CD4-positive, alpha-beta T cell (primary cell): ENCODE data around the gene FBXL20. TPM values are rescaled to one million over a fixed set of nuclear protein-coding genes. Genes with fewer than 3 reads are reported as not detected.

Experiments
- ATAC-seq: fragments of 200-7000 bp; cut with Tn5 transposase; one replicate; pipeline ENCODE4 v1.10.0; 2022; ENCODE audit warnings: mild to moderate bottlenecking; ENCODE audit not compliant: poor library complexity
- CTCF ChIA-PET: fragments of 350-600 bp; sonication (Branson Sonifier 250); formaldehyde crosslinking; loops from one replicate; lab custom pipeline; 2021; ENCODE audit warnings: antibody characterized with exemption, inconsistent platforms; lab: Charles Lee
- POLR2A ChIA-PET: fragments of 350-600 bp; sonication (Branson Sonifier 250); formaldehyde crosslinking; loops from one replicate; lab custom pipeline; 2021; ENCODE audit warnings: antibody characterized with exemption, inconsistent platforms; lab: Charles Lee
- DNase-seq, 14 experiments: peaks; one replicate each; pipeline ENCODE4 v3.0.0-alpha.2; 2013 to 2020; ENCODE audit warnings: mixed read lengths in 2 of 14
- H3K27ac ChIP-seq, 2 donors: one replicate each; pipeline versions ENCODE4 v1.5.1 to v1.7.0; 2013; ENCODE audit warnings: low read length in 2 of 2, low read depth in 1 of 2, mild to moderate bottlenecking in 1 of 2
- H3K27me3 ChIP-seq, 2 experiments: 1 replicate in 1 of 2; 2 replicates in 1 of 2; pipeline versions ENCODE4 v1.6.1 to v1.7.0; 2013; ENCODE audit warnings: low read length in 2 of 2, control low read depth in 1 of 2, mild to moderate bottlenecking in 1 of 2, moderate library complexity in 1 of 2; ENCODE audit not compliant: insufficient read depth in 2 of 2, control insufficient read depth in 1 of 2
- H3K36me3 ChIP-seq: one replicate; pipeline ENCODE4 v1.6.1; 2013; ENCODE audit warnings: low read length, control low read depth; ENCODE audit not compliant: insufficient read depth
- H3K4me1 ChIP-seq: one replicate; pipeline ENCODE4 v1.6.1; 2013; ENCODE audit warnings: low read length, control low read depth; ENCODE audit not compliant: insufficient read depth
- H3K4me3 ChIP-seq: one replicate; pipeline ENCODE4 v1.5.1; 2013; ENCODE audit warnings: mild to moderate bottlenecking, low read length, moderate library complexity
- H3K9me3 ChIP-seq, 2 experiments: 1 replicate in 1 of 2; 2 replicates in 1 of 2; pipeline versions ENCODE4 v1.6.1 to v1.7.0; 2013; ENCODE audit warnings: low read length in 2 of 2, mild to moderate bottlenecking in 2 of 2, control low read depth in 1 of 2, moderate library complexity in 1 of 2; ENCODE audit not compliant: control insufficient read depth in 1 of 2, insufficient read depth in 1 of 2
- H3K27ac Mint-ChIP-seq: one replicate; pipeline ENCODE4 v1.8.0; 2020; ENCODE audit warnings: mixed read lengths
- H3K27me3 Mint-ChIP-seq: one replicate; pipeline ENCODE4 v1.8.0; 2021; ENCODE audit warnings: mixed read lengths
- H3K36me3 Mint-ChIP-seq: one replicate; pipeline ENCODE4 v1.8.0; 2021; ENCODE audit warnings: low read depth, mixed read lengths
- H3K4me1 Mint-ChIP-seq: one replicate; pipeline ENCODE4 v1.8.0; 2021; ENCODE audit warnings: low read depth, mixed read lengths
- H3K4me3 Mint-ChIP-seq: one replicate; pipeline ENCODE4 v1.8.0; 2020; ENCODE audit warnings: mild to moderate bottlenecking, mixed read lengths
- H3K9me3 Mint-ChIP-seq: one replicate; pipeline ENCODE4 v1.8.0; 2020; ENCODE audit warnings: mixed read lengths
- CTCF ChIP-seq: fragments of 200-600 bp; IDR thresholded peaks from one replicate; pipeline ENCODE4 v1.8.0; 2022; ENCODE audit warnings: antibody characterized with exemption, mild to moderate bottlenecking
- intact Hi-C, 2 experiments: fragments of 100-400 bp; cut with DNase I in 1 of 2; cut with micrococcal nuclease in 1 of 2; formaldehyde crosslinking; loops; one replicate each; pipeline versions ENCODE4 v1.15.1 to v1.9.0; 2023 to 2025; cut with DNase I, micrococcal nuclease
- total RNA-seq, 174 experiments: library from RNA in 2 of 174; stranded (reverse) in 2 of 174; gene quantifications; one replicate each; pipeline ENCODE4 v1.2.3 and lab custom pipeline; 2021 to 2026

The FBXL20 gene
- total RNA-seq, 2 experiments from 2014 or later: 16.7 to 17.1 TPM

DNA sequence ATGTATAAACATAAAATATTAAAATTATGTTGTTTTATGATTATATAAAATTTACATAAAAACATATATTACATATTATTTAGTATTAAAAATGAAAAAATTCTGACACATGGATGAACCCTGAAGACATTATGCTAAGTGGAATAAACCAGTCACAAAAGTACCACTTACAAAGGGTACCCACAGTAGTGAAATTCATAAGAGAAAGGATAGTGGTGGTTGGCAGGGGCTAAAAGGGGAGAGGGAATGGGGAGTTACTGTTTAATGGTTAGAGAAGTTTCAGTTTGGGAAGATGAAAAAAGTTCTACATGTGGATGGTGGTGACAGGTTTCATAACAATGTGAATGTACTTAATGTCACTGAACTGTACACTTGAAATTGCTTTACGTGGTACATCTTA, 41.4 kb downstream of the FBXL20 start:
- peaks cover 3% of the 10 kb centered on the region for H3K36me3 ChIP-seq
- H3K27ac Mint-ChIP-seq: no peak overlapping the region
- no peak for ATAC-seq
- no peak overlapping the region for H3K4me3 Mint-ChIP-seq
- intact Hi-C loops: no loop called here
- peaks cover 4% of the 10 kb centered on the region for H3K4me1 ChIP-seq
- ChIA-PET CTCF (no interaction called here), POLR2A (no interaction called here)
- H3K9me3 Mint-ChIP-seq: no peaks in the 10 kb centered on the region
- DNase-seq: no peak
- H3K27ac ChIP-seq: no peak overlapping the region
- H3K27me3 ChIP-seq: no peaks in the 10 kb centered on the region
- peaks cover 6% of the 10 kb centered on the region for H3K36me3 Mint-ChIP-seq
- no peaks in the 10 kb centered on the region for H3K9me3 ChIP-seq
- no peaks in the 10 kb centered on the region for H3K27me3 Mint-ChIP-seq
- H3K4me1 Mint-ChIP-seq: peaks cover 13% of the 10 kb centered on the region
- TF ChIP-seq CTCF: no peak
- H3K4me3 ChIP-seq: no peak overlapping the region

GRCh38 chr17:39357986-39358385, 43.4 kb downstream of the FBXL20 start:
- peaks cover 3% of the 10 kb centered on the region for H3K36me3 ChIP-seq
- Mint-ChIP-seq H3K27me3 (no peaks in the 10 kb centered on the region), H3K4me3 (no peak overlapping the region), H3K36me3 (peaks cover 9% of the 10 kb centered on the region), H3K27ac (no peak overlapping the region), H3K4me1 (peaks cover 19% of the 10 kb centered on the region), H3K9me3 (no peaks in the 10 kb centered on the region)
- H3K27me3 ChIP-seq: no peaks in the 10 kb centered on the region
- CTCF ChIA-PET: interaction anchor here (0.6 kb wide), 1 partner anchor 13 kb away, joined by 4 read pairs; no protein-coding TSS in a partner anchor
- H3K4me3 ChIP-seq: no peak overlapping the region
- POLR2A ChIA-PET: no interaction called here
- H3K4me1 ChIP-seq: peaks cover 4% of the 10 kb centered on the region
- no peak for TF ChIP-seq CTCF
- H3K27ac ChIP-seq: no peak overlapping the region
- H3K9me3 ChIP-seq: no peaks in the 10 kb centered on the region
- ATAC-seq (no peak), DNase-seq (no peak)
- intact Hi-C loops: no loop called here

DNA sequence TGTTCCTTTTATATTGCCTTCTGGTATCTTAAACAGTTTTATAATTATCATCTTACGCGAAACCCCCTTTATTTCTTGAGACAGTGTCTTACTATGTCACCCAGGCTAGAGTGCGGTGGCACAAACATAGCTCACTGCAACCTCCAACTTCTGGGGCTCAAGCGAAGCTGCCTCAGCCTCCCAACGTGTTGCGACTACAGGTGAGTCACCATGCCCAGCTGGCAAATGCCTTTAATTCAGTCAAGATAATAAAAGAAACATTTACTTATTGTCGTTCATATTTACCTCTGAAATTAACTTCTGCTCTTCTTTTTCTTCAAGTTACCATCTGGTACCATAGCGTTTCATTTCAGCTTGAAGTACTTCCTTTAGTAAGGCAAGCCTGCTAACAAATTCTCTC, 43.9 kb downstream of the FBXL20 start:
- ATAC-seq: no peak

More for the DNA sequence above, 43.9 kb downstream of the FBXL20 start:
- POLR2A ChIA-PET: no interaction called here
- Mint-ChIP-seq H3K9me3 (no peaks in the 10 kb centered on the region), H3K4me1 (peaks cover 23% of the 10 kb centered on the region), H3K36me3 (peaks cover 9% of the 10 kb centered on the region), H3K27ac (no peak overlapping the region), H3K4me3 (no peak overlapping the region), H3K27me3 (no peaks in the 10 kb centered on the region)
- Histone ChIP-seq H3K4me3 (no peak overlapping the region), H3K27me3 (no peaks in the 10 kb centered on the region), H3K36me3 (peaks cover 3% of the 10 kb centered on the region), H3K4me1 (peaks cover 4% of the 10 kb centered on the region), H3K27ac (no peak overlapping the region), H3K9me3 (no peaks in the 10 kb centered on the region)
- intact Hi-C loops: no loop called here
- TF ChIP-seq CTCF: no peak
- CTCF ChIA-PET: no interaction called here
- DNase-seq: no peak
